H1 (cell line): ENCODE data around the gene OR5D18. TPM values are rescaled to one million over a fixed set of nuclear protein-coding genes. Genes with fewer than 3 reads are reported as not detected.

Experiments
- CTCF ChIA-PET: fragments of 300-600 bp; sonication (Branson Sonifier 250); formaldehyde crosslinking; loops from one replicate; lab custom pipeline; 2021; ENCODE audit not compliant: partially characterized antibody; lab: Charles Lee
- POLR2A ChIA-PET: fragments of 300-600 bp; sonication (Branson Sonifier 250); formaldehyde crosslinking; loops from one replicate; lab custom pipeline; 2021; ENCODE audit warnings: inconsistent platforms; ENCODE audit not compliant: partially characterized antibody; lab: Charles Lee
- DNase-seq, 2 experiments: peaks; one replicate each; pipeline versions ENCODE4 v3.0.0 to v3.0.0-alpha.2; 2010 to 2022; ENCODE audit warnings: low spot score in 2 of 2, low read depth in 1 of 2, mixed read lengths in 1 of 2
- FAIRE-seq: peaks from 2 replicates; lab custom pipeline; 2011; peaks lifted over from hg19 to GRCh38; lab: Jason Lieb, UNC
- H2AFZ ChIP-seq: 2 replicates; pipeline ENCODE4 v1.8.1; 2012; ENCODE audit warnings: low read length, inconsistent platforms
- H2AK5ac ChIP-seq: 2 replicates; pipeline ENCODE4 v1.6.1; 2013; ENCODE audit warnings: low read depth, low read length
- H2BK120ac ChIP-seq: replicated peaks from 2 replicates; pipeline ENCODE3; 2013; ENCODE audit warnings: low read depth, low read length, inconsistent platforms
- H2BK12ac ChIP-seq: 2 replicates; pipeline ENCODE4 v1.6.1; 2013; ENCODE audit warnings: low read depth, low read length
- H2BK15ac ChIP-seq: 2 replicates; pipeline ENCODE4 v1.6.1; 2013; ENCODE audit warnings: low read length
- H2BK20ac ChIP-seq: 2 replicates; pipeline ENCODE4 v1.6.1; 2013; ENCODE audit warnings: low read length
- H2BK5ac ChIP-seq: 2 replicates; pipeline ENCODE4 v1.6.1; 2013; ENCODE audit warnings: low read depth, low read length
- H3K14ac ChIP-seq: 2 replicates; pipeline ENCODE4 v1.6.1; 2013; ENCODE audit warnings: inconsistent platforms; ENCODE audit not compliant: insufficient read length
- H3K18ac ChIP-seq: 2 replicates; pipeline ENCODE4 v1.6.1; 2013; ENCODE audit warnings: low read length; ENCODE audit errors: extremely low read depth
- H3K23ac ChIP-seq: 2 replicates; pipeline ENCODE4 v1.6.1; 2013; ENCODE audit warnings: inconsistent platforms; ENCODE audit not compliant: insufficient read length
- H3K23me2 ChIP-seq: 2 replicates; pipeline ENCODE4 v1.6.1; 2013; ENCODE audit warnings: low read depth, low read length
- H3K27ac ChIP-seq: 2 replicates; pipeline ENCODE4 v1.6.1; 2011; ENCODE audit warnings: low read depth, low read length, inconsistent platforms
- H3K27me3 ChIP-seq, 4 experiments: replicated peaks in 1 of 4; 1 replicate in 1 of 4; 2 replicates in 3 of 4; pipeline versions ENCODE4 v1.6.1 to v1.8.1; 2011 to 2013; ENCODE audit warnings: low read length in 3 of 4, mild to moderate bottlenecking in 3 of 4, inconsistent platforms in 2 of 4, mixed read lengths in 2 of 4, moderate library complexity in 1 of 4; ENCODE audit not compliant: control insufficient read depth in 3 of 4, insufficient read depth in 3 of 4; ENCODE audit errors: extremely low read depth in 1 of 4
- H3K36me3 ChIP-seq, 4 experiments: 2 replicates each; pipeline versions ENCODE4 v1.6.1 to v1.8.1; 2011 to 2013; ENCODE audit warnings: mild to moderate bottlenecking in 4 of 4, low read length in 3 of 4, moderate library complexity in 2 of 4, control low read depth in 1 of 4, inconsistent platforms in 1 of 4; ENCODE audit not compliant: insufficient read depth in 4 of 4, control insufficient read depth in 2 of 4
- H3K4ac ChIP-seq: replicated peaks from 2 replicates; pipeline ENCODE3; 2013; ENCODE audit warnings: low read length, low read depth, mixed read lengths, inconsistent platforms; ENCODE audit not compliant: insufficient read length
- H3K4me1 ChIP-seq, 4 experiments: replicated peaks in 1 of 4; 1 replicate in 1 of 4; 2 replicates in 3 of 4; pipeline versions ENCODE4 v1.6.1 to v1.8.1; 2011 to 2013; ENCODE audit warnings: low read length in 3 of 4, inconsistent platforms in 2 of 4, mixed read lengths in 1 of 4; ENCODE audit not compliant: insufficient read depth in 4 of 4, control insufficient read depth in 3 of 4
- H3K4me2 ChIP-seq, 2 experiments: 2 replicates each; pipeline versions ENCODE4 v1.6.1 to v1.8.1; 2011 to 2013; ENCODE audit warnings: low read depth in 2 of 2, low read length in 2 of 2, control low read depth in 1 of 2, inconsistent platforms in 1 of 2, mild to moderate bottlenecking in 1 of 2; ENCODE audit not compliant: insufficient read depth in 1 of 2
- H3K4me3 ChIP-seq, 4 experiments: fragments of 200-600, 300-600 bp in 1 of 4; sonication (generic), shearing (Covaris generic), sonication (Bioruptor Twin) in 1 of 4; 2 replicates each; pipeline versions ENCODE4 v1.5.1 to v1.8.1; 2011 to 2016; ENCODE audit warnings: low read length in 4 of 4, low read depth in 3 of 4, control low read depth in 2 of 4, inconsistent platforms in 2 of 4, mild to moderate bottlenecking in 2 of 4, mixed read lengths in 1 of 4, moderate library complexity in 1 of 4; ENCODE audit not compliant: insufficient read depth in 2 of 4; ENCODE audit errors: extremely low read depth in 1 of 4
- H3K56ac ChIP-seq: replicated peaks from 2 replicates; pipeline ENCODE3; 2013; ENCODE audit warnings: low read depth, mild to moderate bottlenecking, mixed read lengths, low read length, inconsistent platforms; ENCODE audit not compliant: insufficient read length
- H3K79me1 ChIP-seq: 2 replicates; pipeline ENCODE4 v1.6.1; 2013; ENCODE audit warnings: low read depth, low read length, control low read depth
- H3K79me2 ChIP-seq, 2 experiments: 2 replicates each; pipeline versions ENCODE4 v1.6.1 to v1.8.1; 2012 to 2013; ENCODE audit warnings: low read length in 2 of 2, mild to moderate bottlenecking in 2 of 2, inconsistent platforms in 1 of 2; ENCODE audit not compliant: insufficient read depth in 2 of 2, control insufficient read depth in 1 of 2
- H3K9ac ChIP-seq, 4 experiments: replicated peaks in 1 of 4; 1 replicate in 1 of 4; 2 replicates in 3 of 4; pipeline versions ENCODE4 v1.6.1 to v1.8.1; 2011 to 2013; ENCODE audit warnings: low read depth in 3 of 4, low read length in 3 of 4, control low read depth in 2 of 4, mild to moderate bottlenecking in 2 of 4, moderate library complexity in 2 of 4, inconsistent platforms in 1 of 4; ENCODE audit errors: extremely low read depth in 1 of 4
- H3K9me3 ChIP-seq, 2 experiments: 2 replicates each; pipeline versions ENCODE4 v1.6.1 to v1.8.1; 2012 to 2013; ENCODE audit warnings: mild to moderate bottlenecking in 2 of 2, moderate library complexity in 2 of 2, control low read depth in 1 of 2, inconsistent platforms in 1 of 2, low read depth in 1 of 2, low read length in 1 of 2, mixed read lengths in 1 of 2; ENCODE audit not compliant: insufficient read depth in 2 of 2
- H4K20me1 ChIP-seq, 2 experiments: replicated peaks in 1 of 2; 2 replicates each; pipeline versions ENCODE3 to v1.8.1; 2011 to 2013; ENCODE audit warnings: inconsistent platforms in 2 of 2, low read length in 2 of 2, mild to moderate bottlenecking in 1 of 2; ENCODE audit not compliant: insufficient read depth in 2 of 2, control insufficient read depth in 1 of 2
- H4K5ac ChIP-seq: 2 replicates; pipeline ENCODE4 v1.6.1; 2013; ENCODE audit warnings: low read length, low read depth, mixed read lengths, inconsistent platforms; ENCODE audit not compliant: insufficient read length
- H4K8ac ChIP-seq: 2 replicates; pipeline ENCODE4 v1.8.0; 2013; ENCODE audit warnings: mild to moderate bottlenecking, moderate library complexity, low read length, inconsistent platforms; ENCODE audit not compliant: insufficient read depth; ENCODE audit errors: extremely low read depth
- H4K91ac ChIP-seq: replicated peaks from 2 replicates; pipeline ENCODE3; 2013; ENCODE audit warnings: low read length, mixed read lengths, inconsistent platforms; ENCODE audit not compliant: insufficient read length
- BCL11A ChIP-seq, 2 experiments: IDR thresholded peaks; one replicate each; pipeline ENCODE4 v1.6.1; 2011; ENCODE audit warnings: low read depth in 2 of 2, low read length in 2 of 2, mild to moderate bottlenecking in 2 of 2
- CBX8 ChIP-seq: fragments of 300-800, 300-1000 bp; sonication (generic); IDR thresholded peaks from 2 replicates; pipeline ENCODE4 v1.7.1; 2016; ENCODE audit warnings: low read depth, low read length, borderline replicate concordance
- CREB1 ChIP-seq: IDR thresholded peaks from 2 replicates; pipeline ENCODE4 v1.6.1; 2012; ENCODE audit warnings: inconsistent platforms
- FOSL1 ChIP-seq: IDR thresholded peaks from 2 replicates; pipeline ENCODE4 v1.6.1; 2011; ENCODE audit warnings: mild to moderate bottlenecking, low read depth, low read length, moderate library complexity; ENCODE audit not compliant: insufficient read depth
- HDAC2 ChIP-seq, 2 experiments: fragments of 300-600 bp in 1 of 2; sonication (generic) in 1 of 2; IDR thresholded peaks; 2 replicates each; pipeline ENCODE4 v1.6.1; 2011 to 2012; ENCODE audit warnings: low read depth in 2 of 2, low read length in 2 of 2, mild to moderate bottlenecking in 2 of 2, moderate library complexity in 2 of 2, borderline replicate concordance in 1 of 2, inconsistent platforms in 1 of 2
- POLR2A ChIP-seq, 2 experiments: IDR thresholded peaks; 1 replicate in 1 of 2; 2 replicates in 1 of 2; pipeline ENCODE4 v1.6.1; 2011; ENCODE audit warnings: low read depth in 2 of 2, low read length in 2 of 2, mild to moderate bottlenecking in 2 of 2; ENCODE audit errors: control extremely low read depth in 1 of 2
- RFX5 ChIP-seq: IDR thresholded peaks from 2 replicates; pipeline ENCODE4 v1.6.1; 2011; ENCODE audit warnings: low read depth, low read length, improper control_type of control experiment, borderline replicate concordance
- SIRT6 ChIP-seq: IDR thresholded peaks from one replicate; pipeline ENCODE4 v1.7.1; 2012; ENCODE audit warnings: low read length, inconsistent platforms
- TAF7 ChIP-seq: optimal IDR thresholded peaks from 2 replicates; pipeline ENCODE3; 2011; ENCODE audit warnings: low read depth, mild to moderate bottlenecking, inconsistent platforms, low read length, moderate library complexity, borderline replicate concordance
- ZNF274 ChIP-seq: IDR thresholded peaks from 2 replicates; pipeline ENCODE4 v1.7.0; 2012; ENCODE audit warnings: low read length, borderline replicate concordance; ENCODE audit errors: extremely low read depth
- WGBS, 2 experiments: shearing (Covaris generic) in 1 of 2; methylation state at CpG; one replicate each; pipeline versions ENCODE4 v1.1.6 to v1.1.7; 2013 to 2015; ENCODE audit warnings: low lambda C conversion rate in 2 of 2, mixed read lengths in 2 of 2, inconsistent platforms in 1 of 2, low coverage in 1 of 2, missing lambda C conversion rate in 1 of 2; ENCODE audit not compliant: insufficient replicate concordance in 2 of 2, insufficient coverage in 1 of 2, insufficient read length in 1 of 2; ENCODE audit errors: extremely low coverage in 1 of 2, missing lambda C conversion rate in 1 of 2; 5-methylcytosine and 5-hydroxymethylcytosine counted together
- polyA plus RNA-seq, 7 experiments: library from polyadenylated mRNA; depleted of rRNA in 3 of 7; stranded (reverse) in 5 of 7; unstranded in 2 of 7; fragments of >200 nt in 5 of 7; fragments of 200-250 nt in 2 of 7; gene quantifications; 1 replicate in 5 of 7; 2 replicates in 1 of 7; 4 replicates in 1 of 7; pipeline versions ENCODE4 v1.2.1 to v1.2.3, GENCODE V29; 2011 to 2013; ENCODE audit warnings: missing spikeins in 2 of 7, mixed read lengths in 2 of 7
- total RNA-seq: library from RNA; stranded (reverse); fragmentation: NEBNext Ultra II Directional; extraction: Animal tissue kit (Norgen Biotek cat#: 25700); gene quantifications from 2 replicates; pipeline ENCODE4 v1.2.1, GENCODE V29; 2021
- TF ChIP-seq, protein P1 (sequence below): IDR thresholded peaks from 2 replicates; pipeline ENCODE4 v1.6.1; 2012; ENCODE audit warnings: inconsistent platforms

OR5D18 gene
- total and polyA plus RNA-seq, 2 of the 8 experiments (the other 6 are each of a cell fraction or from before 2014, with no cell fraction given), result not detected

DNA sequence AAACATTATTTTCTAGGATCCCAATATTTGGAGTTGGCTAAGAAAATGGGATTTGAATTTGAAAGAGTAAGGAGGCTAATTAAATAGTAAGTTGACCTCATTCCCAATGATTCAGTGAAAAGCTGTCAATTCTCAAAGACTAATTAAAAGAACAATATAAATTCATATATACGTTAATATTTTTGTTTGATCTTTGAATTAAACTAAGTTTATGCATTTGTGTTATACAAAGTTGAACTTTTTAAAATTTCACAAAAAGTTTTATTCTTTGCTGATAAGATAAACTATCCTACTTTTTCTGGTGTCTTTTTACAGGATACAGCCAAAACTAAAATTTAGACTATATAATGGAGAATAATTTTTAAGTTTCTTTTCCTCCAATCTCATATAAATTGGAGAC lies 8.4 kb upstream of the OR5D18 start, which contains the start of gene OR5L1:
Gene OR5L1 (plus strand): TSS at position 301 of the 400 bp plus-strand sequence. CDS start 100 bp downstream, outside the sequence.
- FAIRE-seq, result no peak
- no peaks in the 10 kb centered on the region for H3K27me3 ChIP-seq
- 94% methylated on average over 1 of the region's 1 CpG; no CpG with 5 or more reads in 1 of the 2 experiments for WGBS, 2 experiments

More for the DNA sequence above, 8.4 kb upstream of the OR5D18 start, which contains the start of gene OR5L1:
- TF ChIP-seq ZNF274 (no peak), BCL11A (IDR thresholded peaks at IDR 0.05; ENCODE audit: low read depth in 2 of 2, low read length in 2 of 2) (no peak), RFX5 (no peak), SIRT6 (no peak), TAF7 (no peak), FOSL1 (no peak), CREB1 (no peak), HDAC2 (IDR thresholded peaks at IDR 0.05; ENCODE audit: borderline replicate concordance in 1 of 2, low read depth in 2 of 2, low read length in 2 of 2) (no peak), CBX8 (no peak), POLR2A (IDR thresholded peaks at IDR 0.05; ENCODE audit: control extremely low read depth in 1 of 2, low read depth in 2 of 2, low read length in 2 of 2) (no peak)
- TF ChIP-seq, protein P1, sequence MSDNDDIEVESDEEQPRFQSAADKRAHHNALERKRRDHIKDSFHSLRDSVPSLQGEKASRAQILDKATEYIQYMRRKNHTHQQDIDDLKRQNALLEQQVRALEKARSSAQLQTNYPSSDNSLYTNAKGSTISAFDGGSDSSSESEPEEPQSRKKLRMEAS, result no peak
- TF ChIP-seq, all 59 proteins: peak for 0
- Histone ChIP-seq H3K23me2 (no peaks in the 10 kb centered on the region), H2BK12ac (no peak within 1 kb of the TSS), H3K36me3 (no peaks in the 10 kb centered on the region), H4K8ac (no peak within 1 kb of the TSS), H3K4me2 (no peak within 1 kb of the TSS), H2BK5ac (no peak within 1 kb of the TSS), H3K18ac (no peak within 1 kb of the TSS), H4K91ac (no peak within 1 kb of the TSS), H2BK20ac (no peak within 1 kb of the TSS), H3K14ac (no peak within 1 kb of the TSS), H3K27ac (no peak within 1 kb of the TSS), H2AFZ (no peak within 1 kb of the TSS), H3K23ac (no peak within 1 kb of the TSS), H3K4me3 (no peak within 1 kb of the TSS), H4K5ac (no peak within 1 kb of the TSS), H3K79me1 (no peaks in the 10 kb centered on the region), H2BK15ac (no peak within 1 kb of the TSS), H2AK5ac (no peak within 1 kb of the TSS), H3K9ac (no peak within 1 kb of the TSS), H3K79me2 (no peaks in the 10 kb centered on the region), H2BK120ac (no peak within 1 kb of the TSS), H3K4ac (no peak within 1 kb of the TSS), H3K9me3 (peaks cover 55 to 58% of the 10 kb centered on the region in 2 experiments), H3K4me1 (no peaks in the 10 kb centered on the region), H4K20me1 (no peaks in the 10 kb centered on the region), H3K56ac (no peak within 1 kb of the TSS)
- ChIA-PET POLR2A (no interaction called here), CTCF (no interaction called here)
- DNase-seq, result no peak
